ENCODE measurements around the gene HLCS.
"Not testable (repeated sequence)": the region's sequence is repeated elsewhere in the genome, so short reads cannot be mapped to it uniquely, and the experiment has no call there.

Gene HLCS

DNA sequence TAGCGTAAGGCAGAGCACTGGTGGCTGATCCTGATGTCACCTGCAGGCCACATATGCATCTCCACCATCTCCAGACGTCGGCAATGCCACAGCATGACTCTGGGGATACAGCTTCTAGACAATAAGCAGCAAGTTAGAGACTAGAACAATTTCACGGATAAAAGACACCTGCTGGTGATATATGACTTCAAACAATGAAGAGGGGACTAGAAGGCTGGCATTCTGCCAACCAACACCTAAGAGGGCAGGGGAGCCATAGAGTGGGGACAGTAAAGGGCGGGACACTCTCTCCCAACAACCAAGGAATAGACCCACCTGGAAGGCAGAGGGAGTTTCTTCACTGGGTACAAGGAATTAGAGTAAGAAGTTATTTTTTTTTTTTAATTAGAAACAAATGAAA lies 140.8 kb downstream of the HLCS start:
- ChIA-PET POLR2A (no interaction called here), CTCF (no interaction called here)
- no peak overlapping the region for H3K4me3 ChIP-seq (ENCODE audit: low read depth, low read length)
- DNase-seq (ENCODE audit: low read depth, low spot score) = no peak
- no peak for TF ChIP-seq CTCF (IDR thresholded peaks at IDR 0.05; ENCODE audit: insufficient read depth, low read length, missing control alignments)

DNA sequence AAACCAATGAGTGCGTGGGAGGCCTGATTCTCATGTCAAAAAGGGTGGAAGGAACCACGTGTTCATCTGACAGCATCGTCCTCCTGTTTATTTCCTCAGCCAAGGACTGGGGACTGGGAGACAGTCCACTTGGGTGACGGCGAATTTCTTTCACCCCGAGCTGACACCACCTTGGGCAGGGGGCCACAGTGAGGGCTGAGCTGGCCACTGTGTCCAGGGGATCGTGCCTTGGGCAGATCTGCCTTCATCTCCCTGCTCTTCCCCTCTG lies 145.5 kb downstream of the HLCS start:
- no peak for TF ChIP-seq CTCF (IDR thresholded peaks at IDR 0.05; ENCODE audit: insufficient read depth, low read length, missing control alignments)
- POLR2A ChIA-PET = no interaction called here
- no peak overlapping the region for H3K4me3 ChIP-seq (ENCODE audit: low read depth, low read length)
- CTCF ChIA-PET = no interaction called here
- DNase-seq (ENCODE audit: low read depth, low spot score) = no peak

DNA sequence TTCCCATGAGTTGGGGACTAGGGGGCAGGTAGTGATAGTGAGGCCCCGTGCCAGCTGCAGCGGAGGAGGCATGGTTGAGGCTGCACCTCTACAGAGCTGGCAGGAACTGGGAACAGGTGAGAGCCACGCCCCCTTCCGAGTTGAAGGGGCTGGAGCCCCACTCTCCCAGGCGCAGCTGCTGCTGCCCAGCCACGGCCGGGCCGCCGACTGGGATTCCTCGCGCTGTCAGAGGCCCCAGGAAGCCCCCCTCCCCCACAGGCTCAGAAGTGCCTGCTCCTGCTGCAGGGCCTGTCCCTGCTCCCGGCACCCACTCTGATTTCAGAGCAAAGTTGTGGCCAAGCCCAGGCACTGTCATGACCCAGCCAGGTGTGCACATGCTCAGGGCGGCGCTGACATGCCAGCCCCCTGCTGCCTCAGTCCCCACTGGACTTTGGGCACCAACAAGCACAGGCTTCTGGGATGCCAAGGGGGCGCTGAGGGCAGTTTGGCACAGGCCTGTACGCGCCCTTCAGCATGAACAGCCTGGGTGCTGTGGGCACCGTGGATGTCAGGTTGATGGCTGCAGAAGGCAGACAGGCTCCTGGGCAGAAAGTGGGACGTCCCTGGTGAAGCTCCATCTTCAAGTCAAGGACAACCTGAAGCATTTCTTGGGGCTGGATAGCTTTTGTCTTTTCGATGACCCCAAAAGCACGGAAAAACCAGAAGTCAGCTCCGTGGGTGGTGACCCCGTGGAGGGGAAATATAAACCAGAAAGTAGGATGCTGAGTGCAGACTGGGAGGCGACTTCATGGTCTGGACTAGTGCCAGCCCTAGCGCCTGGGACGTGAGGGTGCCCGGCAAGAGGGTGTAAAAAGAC lies 146.1 kb downstream of the HLCS start:
- no peak for TF ChIP-seq CTCF (IDR thresholded peaks at IDR 0.05; ENCODE audit: insufficient read depth, low read length, missing control alignments)
- POLR2A ChIA-PET = no interaction called here
- H3K4me3 ChIP-seq (ENCODE audit: low read depth, low read length) = no peak overlapping the region
- CTCF ChIA-PET = interaction anchor here (1.0 kb wide), 1 partner anchor 12 kb away, joined by 3 read pairs; no protein-coding TSS in a partner anchor
- DNase-seq (ENCODE audit: low read depth, low spot score) = no peak

DNA sequence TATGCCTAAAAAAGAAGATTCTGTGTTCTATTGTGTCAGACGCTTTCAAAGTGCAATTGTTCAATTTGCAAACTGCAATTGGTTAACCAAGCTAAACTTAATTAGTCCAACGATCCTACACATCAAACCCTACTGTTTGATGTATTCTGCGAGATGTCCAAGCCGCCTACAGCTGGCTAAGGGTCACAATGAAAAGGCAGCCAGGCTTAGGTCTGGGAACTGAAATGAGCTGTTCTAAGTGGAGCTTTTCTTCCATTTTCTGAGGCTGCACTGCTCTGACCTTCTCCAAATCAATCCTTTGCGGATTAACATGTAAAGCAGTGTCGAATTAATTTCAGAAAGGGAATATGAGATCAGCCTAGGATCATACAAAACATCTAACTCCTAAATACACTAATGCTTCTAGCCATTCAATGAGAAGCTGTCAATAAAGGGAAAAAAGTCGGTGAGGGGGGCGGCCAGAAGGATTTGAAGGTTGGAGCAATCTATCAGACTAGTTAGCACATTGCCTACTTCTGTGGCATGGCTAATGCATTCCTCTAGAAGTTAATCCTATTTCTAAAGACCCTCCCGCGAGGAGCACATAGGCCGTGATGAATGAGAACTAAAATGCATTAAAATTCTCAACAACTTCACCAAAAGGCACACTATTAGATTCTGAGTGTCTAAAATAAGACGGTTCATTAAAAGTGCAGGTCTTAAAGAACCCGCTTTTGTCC lies 148.6 kb downstream of the HLCS start:
- DNase-seq (ENCODE audit: low read depth, low spot score) = no peak
- CTCF ChIA-PET = interaction anchor here (1.3 to 1.5 kb wide), 2 partner anchors 10 to 31 kb away, joined by 3 to 5 read pairs; no protein-coding TSS in a partner anchor
- no peak overlapping the region for H3K4me3 ChIP-seq (ENCODE audit: low read depth, low read length)
- TF ChIP-seq CTCF (IDR thresholded peaks at IDR 0.05; ENCODE audit: insufficient read depth, low read length, missing control alignments) = no peak
- POLR2A ChIA-PET = no interaction called here

DNA sequence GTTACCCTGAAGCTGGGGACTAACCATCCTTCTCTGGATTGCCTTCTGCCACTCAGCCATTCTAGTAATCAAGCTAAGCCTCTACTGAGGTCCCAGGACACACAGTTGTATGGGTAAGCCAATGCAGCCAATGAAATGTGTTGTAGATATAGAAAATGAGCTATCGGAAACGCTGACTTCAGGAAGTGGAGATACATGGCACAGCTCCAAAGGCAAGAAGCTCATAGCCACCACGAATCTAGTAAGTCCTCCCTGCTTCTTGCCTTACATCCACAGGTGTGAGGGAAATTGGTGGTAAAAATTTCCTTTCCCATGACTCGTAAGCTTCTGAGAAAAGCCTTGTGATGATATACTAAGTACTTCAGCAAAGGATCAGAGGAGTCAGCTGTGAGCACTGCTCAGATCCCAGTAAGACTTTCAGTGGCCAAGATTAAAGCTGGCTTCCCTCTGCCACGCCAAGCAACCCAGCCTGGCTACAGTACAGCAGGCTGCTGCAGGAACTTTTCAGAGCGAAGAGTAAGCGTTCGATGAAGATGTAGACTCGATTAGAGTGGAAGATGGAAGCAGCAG lies 149.8 kb downstream of the HLCS start:
- no peak for DNase-seq (ENCODE audit: low read depth, low spot score)
- no peak for TF ChIP-seq CTCF (IDR thresholded peaks at IDR 0.05; ENCODE audit: insufficient read depth, low read length, missing control alignments)
- H3K4me3 ChIP-seq (ENCODE audit: low read depth, low read length) = no peak overlapping the region
- CTCF ChIA-PET = interaction anchor here (1.3 to 1.5 kb wide), 2 partner anchors 9 to 32 kb away, joined by 3 to 5 read pairs; no protein-coding TSS in a partner anchor
- POLR2A ChIA-PET = no interaction called here

GRCh38 chr21:36816026-36816425 lies 150.4 kb downstream of the HLCS start:
- POLR2A ChIA-PET; H3K4me3 ChIP-seq (ENCODE audit: low read depth, low read length); CTCF ChIA-PET; DNase-seq (ENCODE audit: low read depth, low spot score): not testable (repeated sequence)

Measured in AG04449 (cell line).